Measurements from ENCODE around the gene LYPD6B.
A peak's percentile ranks its signal among the peaks of the same experiment; 100 is the strongest.

The LYPD6B gene

DNA sequence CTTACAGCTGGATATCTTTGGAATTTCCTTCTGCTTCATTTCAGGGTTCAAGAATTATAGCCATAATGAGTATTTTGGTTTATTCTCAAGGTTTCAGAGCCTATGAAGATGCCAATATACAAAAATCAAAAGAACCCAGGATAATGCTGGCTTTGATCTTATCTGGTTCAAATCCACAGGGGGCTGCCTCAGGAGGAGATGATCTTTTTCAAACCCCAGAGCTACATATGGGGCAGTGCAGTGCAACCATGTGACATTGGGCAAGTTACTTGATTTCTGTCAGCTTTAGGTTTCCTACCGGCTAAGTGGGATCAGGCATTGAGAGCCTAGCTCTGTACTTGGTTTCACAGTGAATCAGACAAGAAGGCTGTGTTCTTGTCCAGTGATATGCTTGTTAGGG, 23.0 kb upstream of the LYPD6B start:
- DNase-seq: no peak

DNA sequence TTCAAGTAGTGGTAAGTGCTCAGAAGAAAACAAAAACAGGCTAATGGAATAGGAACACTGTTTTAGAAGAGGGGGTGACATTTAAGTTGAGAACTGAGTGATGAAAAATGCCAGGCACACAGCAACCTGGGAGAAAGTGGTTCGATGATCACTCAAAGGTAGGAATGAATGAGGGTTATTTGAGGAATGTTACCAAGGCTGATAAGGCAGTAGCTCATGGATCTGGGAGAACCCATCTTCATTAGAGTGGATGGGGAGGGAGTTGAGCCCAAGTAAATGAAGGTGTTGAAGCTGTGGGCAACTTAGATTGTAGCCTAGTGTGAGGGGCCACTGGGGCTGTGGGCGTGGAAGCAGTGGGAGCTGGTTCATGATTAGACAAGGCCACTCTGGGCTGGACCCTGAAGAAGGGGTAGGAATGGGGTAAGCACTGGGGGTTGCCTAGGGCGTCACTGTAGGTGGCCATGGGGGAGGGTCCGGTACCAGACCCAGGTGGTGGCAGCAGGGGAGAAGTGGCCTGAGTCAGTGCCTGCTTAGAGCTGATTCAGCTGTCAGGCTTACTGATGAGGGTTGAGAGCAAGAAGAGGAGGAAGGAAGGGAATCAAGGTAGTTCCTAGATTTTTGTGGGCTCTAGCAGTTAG, 22.5 kb upstream of the LYPD6B start:
- no peak for DNase-seq

DNA sequence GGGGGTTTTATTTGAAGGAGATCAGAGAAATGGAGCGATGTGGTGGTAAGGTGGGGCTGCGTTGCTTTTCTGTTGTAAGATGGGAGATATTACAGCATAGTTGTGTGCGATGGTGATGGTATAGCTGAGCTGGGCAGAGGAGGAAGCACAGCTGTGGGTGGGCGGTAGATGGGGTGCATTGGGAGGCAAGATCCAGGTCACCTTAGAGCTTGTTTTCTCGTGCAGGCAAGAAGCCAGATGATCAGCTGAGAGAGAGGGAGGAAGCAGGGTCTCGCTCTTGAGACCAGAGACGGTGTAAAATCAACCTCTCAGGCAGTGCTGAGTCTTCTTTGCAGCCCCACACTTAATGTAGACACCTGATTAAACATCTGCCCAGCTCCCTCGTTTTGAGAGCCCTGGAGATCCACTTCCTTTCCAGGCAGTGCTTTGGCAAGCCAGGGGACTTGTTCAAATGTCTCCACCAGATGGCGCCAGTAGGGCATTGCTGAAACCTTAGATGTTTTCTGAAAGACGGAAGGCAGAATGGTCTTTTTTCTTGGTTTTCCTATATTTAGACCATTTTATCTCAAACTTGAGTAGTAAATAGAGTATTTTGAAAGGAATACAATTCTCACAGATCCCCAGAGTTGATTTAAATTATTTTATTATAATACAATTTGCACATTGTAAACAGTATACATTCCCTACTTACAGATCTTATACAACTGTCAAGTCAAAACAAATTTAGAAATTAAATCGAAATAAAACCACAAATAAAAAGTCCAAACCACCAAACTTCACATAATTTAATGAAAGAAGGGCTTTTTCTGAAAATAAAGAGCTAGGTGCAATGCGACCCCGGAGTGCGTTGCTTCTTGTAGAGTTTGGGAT, 21.1 kb upstream of the LYPD6B start:
- DNase-seq: peak; percentile 68 to 73

DNA sequence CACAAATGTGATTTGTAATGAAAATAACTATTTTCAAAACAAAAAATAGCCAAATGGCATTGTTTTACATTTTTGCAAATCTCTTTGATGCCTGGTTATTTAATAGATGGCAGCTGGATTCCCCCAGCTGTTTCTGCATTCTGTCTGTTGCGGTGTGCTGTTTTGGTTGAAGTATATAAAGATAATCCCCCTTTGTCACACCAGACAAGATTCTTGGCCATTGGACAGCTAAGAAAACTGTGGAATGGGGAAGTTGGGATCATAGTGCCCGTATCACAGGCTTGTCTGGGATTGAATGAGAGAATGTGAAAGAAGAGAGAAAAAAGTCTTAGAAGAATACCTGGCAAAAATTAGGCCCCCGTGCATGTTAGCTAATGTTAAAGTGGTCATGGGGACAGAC, 19.5 kb upstream of the LYPD6B start:
- DNase-seq: no peak

DNA sequence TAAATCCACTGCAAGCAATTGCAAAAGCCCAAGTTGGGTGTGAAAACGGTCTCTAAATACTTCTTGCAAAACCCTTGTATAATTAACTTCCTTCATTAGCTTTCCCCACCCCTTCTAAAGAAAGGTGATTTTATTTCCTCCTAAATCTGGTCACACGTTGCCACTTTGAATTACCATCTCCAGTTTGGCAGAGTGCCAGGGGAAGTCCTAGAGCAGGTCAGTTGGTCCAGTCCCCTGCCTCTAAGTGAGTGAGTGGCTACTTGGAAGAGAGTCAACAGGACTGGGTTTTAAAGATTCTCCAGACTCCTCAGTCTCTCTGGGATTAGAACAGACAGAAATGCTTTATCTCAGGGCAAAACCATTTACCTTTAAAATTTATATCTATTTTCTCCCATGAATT, 18.7 kb upstream of the LYPD6B start:
- no peak for DNase-seq

DNA sequence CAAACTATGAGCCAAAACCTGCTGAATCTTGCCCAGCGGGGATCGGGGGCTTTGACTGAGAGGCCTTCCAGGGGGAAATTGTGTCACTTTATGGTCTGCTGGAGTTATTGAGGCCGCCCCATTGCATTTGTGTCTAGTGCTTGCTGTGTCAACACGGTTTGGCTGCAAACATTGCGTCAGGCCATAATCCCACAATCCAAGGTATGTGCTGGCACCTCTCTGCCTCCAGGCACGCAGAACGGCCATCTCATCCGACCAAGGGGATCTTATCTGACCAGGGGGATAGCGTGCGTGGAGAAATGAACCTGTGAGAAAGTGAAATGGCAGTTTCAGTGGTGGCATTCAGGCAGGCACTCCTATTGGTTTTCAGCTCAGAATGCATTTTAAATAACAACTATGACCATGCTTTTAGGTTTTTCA, 18.1 kb upstream of the LYPD6B start:
- DNase-seq: no peak

DNA sequence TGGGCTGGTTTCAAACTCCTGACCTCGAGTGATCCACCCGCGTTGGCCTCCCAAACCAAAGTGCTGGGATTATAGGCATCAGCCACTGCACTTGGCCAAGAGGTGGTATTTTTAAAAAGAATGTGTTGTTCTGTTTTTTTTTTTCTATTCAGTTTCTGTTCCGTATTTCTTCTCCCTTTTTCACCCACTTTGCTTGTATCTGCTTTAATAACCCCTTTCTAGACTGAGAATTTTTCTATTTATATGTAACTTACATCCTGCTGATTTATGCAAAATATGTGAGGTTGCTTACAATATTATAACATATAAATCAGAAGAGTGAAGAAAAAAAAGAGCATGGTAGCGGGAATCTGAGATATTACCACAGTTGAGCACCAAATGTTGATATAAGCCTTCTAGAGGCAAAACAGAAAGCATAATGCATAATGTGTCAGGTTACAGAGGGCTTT, 17.2 kb upstream of the LYPD6B start:
- DNase-seq: no peak

DNA sequence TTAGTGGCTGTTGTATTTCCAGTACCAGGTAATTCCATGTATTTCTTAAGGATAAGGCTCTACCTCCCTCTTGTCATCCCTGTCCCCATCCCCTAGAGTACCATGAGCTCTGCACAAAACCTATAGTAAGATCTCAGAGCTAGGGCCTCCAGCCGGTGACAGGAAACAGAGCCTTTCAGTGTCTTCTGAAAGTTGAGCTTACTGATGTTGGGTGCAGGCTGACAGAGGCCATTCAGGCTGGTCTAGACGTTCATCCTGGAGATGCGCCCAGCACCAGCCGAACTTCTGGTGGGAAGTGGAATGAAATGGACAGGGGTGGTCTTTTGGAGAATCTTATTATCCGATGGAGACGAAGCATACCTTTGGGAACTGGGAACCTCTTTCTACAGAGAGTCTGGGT, 16.7 kb upstream of the LYPD6B start:
- no peak for DNase-seq

DNA sequence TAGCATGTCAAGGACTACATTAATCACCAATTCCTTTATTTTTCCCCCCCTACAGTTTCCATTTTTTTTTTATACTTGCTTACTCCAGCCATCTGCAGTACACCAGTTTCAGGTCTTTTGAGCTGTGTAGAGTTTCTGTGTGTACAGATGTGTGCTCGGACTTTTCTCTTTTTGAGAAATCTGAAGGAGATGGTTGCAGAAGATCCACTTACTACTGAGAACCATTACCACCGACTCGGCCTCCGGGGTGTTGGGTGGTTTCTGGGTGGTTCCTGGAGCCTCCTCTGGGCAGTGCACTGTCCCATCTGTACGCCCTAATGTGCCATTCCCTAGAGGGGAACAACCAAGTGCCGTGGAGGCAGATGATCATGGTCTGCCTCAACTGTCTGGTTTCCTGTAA, 15.4 kb upstream of the LYPD6B start:
- DNase-seq: no peak

DNA sequence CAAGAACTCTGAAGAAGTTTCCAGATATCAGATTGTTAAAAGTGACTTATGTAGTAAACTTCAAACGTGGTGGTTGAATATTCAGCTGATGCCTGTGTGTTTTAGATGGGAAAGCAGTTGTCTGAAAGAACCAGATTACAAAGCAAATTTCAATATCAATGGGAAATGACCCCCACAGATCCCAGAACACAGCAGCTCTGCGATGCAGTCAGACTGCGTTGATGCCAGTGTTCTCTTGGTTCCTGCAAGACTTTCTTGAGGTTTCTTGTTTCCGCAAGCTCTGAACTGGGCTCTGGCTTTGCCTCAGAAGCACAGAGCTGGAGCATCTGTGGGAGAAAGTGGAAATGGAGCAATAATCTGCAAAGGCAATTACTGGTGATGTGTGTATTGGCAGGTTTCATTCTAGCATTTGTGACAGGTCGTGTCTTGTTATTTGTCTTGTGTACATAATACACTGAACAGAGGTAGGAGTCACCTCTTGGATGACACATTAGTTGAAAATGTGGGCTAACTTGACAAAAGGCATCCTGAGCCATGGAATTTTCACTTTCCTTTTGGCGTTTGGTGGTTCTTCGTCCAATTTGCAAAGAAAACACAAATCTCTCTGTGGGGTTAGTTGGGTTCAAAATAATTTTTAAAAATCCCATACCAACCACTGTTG, 10.8 kb upstream of the LYPD6B start:
- DNase-seq: no peak

DNA sequence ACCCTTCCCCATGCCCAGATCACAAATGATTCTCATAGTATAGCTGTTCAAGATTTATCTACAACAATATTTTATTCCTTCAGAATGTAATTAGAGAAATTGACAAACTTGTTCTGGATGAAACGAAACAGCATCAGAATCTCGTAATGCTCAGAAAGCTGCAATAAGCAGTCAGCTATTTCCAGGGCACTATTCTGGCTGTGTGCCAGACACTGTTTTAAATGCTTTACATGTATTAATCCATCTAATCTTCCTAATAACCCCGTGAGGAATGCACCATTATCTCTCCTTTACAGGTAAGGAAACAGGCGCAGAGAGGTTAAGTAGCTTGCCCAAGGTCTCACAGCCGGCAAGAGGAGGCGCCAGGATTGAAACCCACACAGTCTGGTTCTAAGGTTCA, 10.1 kb upstream of the LYPD6B start:
- DNase-seq: no peak

DNA sequence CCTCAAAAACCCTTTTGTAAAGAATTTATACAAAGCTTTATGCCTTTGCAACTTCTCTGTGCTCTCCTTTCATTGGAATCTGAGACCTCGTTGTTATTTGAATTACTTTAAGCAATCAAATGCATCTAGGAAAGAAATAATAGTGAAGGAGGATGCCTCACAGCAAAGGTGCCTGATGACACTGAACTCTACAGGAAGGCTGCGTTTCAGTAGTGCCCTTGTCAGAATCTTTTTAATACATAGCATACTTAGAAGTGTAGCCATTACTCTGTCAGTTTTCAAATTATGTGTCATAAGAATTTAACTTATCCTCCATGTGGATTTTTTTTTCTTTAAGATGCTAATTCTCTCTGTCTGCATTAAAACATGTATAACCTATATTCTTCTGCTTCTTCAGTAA, 9.6 kb upstream of the LYPD6B start:
- DNase-seq: no peak

DNA sequence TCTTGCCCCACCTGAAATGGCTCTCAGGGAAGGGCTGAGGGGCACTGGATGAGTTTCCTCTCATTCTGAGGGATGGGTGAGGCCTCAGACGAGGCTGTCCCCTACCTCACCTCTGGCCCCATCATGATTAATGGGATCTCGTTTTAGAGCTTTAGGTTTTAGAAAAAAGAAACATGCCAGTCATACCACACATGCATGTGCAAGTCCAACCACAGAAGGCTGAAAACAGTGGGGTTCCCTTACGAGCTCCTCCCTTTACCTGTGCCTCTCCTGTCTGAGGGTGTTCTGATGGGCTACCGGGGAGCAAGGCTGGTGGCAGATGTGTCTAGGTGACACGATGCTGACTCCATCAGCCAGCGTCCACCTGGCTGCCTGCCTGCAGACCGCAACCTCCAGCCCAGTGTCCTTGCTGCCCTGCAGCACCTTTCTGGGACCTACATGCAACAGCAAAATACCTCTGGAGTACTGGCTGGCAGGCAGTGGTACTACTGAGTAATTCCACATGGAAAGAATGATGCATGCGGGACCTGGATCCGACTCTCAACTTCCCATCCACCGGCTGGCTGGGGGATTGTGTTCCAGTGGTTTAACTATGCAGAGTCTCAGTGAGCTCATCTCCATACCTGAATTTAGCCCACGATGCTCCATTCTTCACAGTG, 9.1 kb upstream of the LYPD6B start:
- DNase-seq: no peak

DNA sequence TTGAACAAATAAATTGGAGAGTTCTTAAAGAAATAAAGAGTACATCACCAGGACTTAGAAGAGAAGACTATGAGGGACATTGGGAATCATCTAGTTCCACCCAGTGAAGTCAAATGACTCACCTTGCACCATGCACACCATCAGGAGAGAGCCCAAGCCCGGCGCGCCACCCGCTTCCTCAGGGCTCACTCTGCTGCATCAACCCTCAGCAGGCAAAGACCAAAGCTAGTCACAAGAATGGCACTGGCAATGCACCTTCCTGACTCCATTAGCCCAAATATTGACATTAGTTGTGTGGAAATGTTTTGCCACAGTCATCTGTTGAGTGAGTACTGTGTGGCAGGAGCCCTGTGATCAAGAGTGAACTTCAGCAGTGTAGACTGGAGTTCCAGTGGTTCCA, 7.1 kb upstream of the LYPD6B start:
- no peak for DNase-seq

DNA sequence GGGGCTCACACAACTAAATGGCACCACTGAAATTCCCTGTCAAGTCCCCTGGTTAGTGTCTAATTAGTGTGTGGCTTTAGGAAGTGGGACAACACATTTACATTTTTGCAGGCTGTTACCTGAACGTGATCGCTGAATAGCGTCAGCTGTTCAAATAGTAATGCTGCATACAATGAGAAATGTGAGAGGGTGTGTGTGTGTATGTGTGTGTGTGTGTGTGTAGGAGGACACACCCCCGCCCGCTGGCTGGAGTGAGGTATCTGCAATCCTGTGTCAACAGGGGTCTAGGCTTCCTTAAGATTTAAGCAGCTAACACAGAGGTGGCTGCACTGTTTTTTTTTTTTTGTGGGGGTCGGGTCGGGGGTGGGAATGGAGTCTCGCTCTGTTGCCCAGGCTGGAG, 4.8 kb upstream of the LYPD6B start:
- DNase-seq: no peak

DNA sequence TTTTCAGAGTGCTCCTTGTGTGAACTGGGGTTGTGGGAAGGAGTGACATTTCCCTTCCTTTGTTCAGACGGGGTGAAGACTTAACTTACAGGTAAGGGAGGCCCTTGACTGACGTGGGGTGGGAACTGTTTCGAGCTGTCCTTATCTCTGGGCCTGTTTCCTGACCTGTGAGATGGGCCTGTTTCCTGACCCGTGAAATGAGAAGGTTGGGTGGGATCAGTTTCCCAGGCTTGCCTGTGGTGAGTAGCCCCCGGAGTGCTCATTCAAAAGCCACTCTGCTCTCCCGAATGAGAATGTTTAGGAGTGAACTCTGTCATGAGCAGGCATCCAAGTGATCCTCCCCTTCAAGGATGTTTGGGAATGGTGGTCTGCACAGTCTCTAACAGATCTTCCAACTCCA, 4.1 kb upstream of the LYPD6B start:
- no peak for DNase-seq

DNA sequence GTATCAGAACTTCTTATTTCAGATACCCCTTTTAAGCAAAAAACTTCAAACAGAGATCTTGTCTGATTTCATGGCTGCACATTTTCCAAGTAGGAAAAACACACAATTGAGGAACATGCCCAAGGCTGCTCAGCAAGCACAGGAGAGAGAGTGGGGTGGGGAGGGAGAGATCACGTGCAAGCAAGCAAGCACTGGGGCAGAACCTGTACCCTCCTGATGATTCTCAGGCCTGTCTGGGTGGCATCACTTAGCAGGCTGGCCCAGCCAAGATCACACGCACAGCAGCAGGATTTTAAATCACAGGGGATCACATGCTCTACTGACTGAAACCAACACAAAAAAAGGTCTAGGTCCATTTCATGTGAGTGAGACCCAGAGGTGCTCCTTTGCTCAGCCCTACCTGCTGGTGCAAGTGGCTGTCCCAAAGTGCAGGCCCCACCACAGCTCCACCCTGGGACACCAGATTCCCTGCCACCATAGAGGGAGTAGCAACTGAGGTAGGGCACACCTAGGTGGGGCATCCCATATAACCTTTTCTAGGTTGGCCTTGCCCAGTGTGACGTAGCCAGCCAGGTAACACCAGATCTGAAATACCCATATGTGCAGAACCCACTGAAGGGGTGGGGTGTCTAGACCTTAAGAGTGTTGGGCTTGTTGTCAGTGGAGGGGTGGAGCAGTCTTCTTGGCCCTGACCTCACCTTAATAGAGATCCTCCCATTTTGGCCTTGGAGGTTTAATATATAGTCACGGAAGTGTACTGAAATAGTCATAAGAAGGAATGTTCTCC, 1.8 kb upstream of the LYPD6B start:
- no peak for DNase-seq

DNA sequence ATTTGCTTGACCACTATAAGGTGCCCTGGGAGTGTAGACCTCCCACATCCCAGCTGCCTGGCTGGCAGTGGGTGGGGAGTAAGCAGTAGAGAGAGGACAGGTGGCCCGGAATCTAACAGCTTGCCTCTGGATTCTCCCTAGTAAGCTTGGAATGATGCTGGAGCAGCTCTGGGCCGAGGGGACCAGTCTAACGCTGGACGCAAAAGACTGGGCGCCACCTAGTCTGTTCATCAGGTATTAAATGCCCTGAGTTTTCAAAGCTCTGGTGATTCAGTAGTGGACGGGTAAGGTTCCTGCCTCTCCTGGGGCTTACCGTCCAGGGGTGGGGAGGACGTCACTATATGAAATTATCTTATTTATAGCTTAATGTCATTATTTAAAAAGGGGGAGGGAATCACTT, 648 bp upstream of the LYPD6B start:
- DNase-seq: no peak

DNA sequence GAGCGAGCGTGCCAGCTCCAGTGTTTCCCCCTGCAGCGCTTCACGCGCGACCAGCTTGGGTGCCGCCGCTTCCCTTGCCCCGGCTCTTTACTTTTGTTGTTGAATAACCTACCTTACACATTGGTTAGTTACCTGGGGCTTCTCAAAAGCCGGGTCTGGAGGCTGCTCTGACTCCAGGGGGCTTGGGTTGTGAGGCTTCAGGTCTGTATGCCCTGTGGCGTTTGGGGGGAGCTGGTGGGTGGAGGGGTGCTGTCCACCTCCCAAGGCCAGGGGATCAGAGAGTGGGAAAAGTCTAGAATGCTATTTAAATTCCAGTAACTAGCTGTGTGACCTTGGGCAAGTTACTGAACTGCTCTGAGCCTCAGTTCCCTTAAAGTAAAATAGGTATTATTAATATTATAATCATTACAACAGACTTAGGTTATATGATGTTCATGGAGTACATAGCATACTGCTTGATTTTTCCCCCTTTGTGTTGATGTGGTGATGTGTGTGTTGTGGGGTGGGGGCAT, 770 bp downstream of the LYPD6B start:
- no peak for DNase-seq

DNA sequence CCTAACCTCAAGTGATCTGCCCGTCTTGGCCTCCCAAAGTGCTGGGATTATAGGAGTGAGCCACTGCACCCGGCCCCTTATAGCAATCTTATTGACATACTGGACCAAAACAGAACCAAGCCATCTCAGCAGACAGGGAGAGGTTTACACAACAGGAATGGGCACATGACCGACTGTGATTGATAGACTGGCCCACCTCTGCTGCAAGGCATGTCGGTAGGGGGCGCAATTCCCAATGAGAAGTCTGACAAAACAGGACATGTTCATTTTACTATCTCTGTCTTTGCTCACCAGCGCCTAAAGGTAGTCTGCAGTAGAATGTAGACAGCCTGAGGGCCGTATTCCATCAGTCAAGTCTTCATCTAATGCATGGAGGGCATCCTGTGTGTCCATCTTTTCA, 2.0 kb downstream of the LYPD6B start:
- no peak for DNase-seq

DNA sequence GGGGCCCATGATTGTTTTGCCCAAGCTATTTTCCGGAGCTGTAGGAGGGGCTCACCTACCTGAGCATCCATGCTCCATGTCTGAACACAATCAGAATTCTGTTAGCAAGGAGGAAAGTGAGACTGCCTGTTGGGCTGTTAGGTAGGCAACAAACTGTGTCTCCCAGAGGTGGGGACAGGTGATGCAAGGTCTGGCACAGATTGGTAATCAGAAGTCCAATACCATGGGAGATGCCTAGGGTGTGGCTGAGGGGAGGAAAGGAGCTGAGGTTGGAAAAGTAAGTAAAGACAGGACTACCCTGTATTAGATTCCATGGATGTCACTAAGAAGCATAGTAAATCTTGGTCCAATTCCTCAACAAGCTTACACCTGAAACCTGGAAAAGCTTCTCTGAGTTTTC, 3.0 kb downstream of the LYPD6B start:
- no peak for DNase-seq

DNA sequence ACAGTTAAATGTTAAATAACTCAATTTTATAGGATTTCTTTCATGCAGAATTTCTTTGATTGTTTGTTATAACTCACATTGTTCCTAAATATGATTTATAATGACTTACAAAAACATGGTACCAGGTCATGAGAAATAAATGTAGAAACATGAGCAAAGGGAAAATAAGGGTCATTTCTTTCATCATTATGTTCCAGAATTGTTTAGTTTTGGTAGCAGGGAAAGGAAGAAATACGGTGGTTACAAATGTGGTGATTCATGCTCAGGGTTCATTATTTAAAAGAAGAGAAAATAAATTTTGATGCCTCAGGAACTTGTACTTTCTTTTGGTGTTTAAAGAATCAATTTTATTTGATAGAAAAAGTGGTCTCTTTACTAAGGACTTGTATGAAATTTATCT, 4.4 kb downstream of the LYPD6B start:
- DNase-seq: no peak
